Measurements from ENCODE around the gene HSF4.

The HSF4 gene

GRCh38 chr16:67187175-67187890 is 22.8 kb downstream of the HSF4 start:
- DNase-seq: no peak

GRCh38 chr16:67188323-67188722 is 23.8 kb downstream of the HSF4 start:
- no peak for DNase-seq

- no peak for DNase-seq
Observed at GRCh38 chr16:67188798-67189197, 24.3 kb downstream of the HSF4 start.

- no peak for DNase-seq
Observed at GRCh38 chr16:67190041-67190440, 25.5 kb downstream of the HSF4 start, which contains the start of gene EXOC3L1. Gene EXOC3L1 (minus strand): TSS chr16:67190136. CDS start chr16:67189676, 460 bp downstream.

GRCh38 chr16:67190448-67191399 is 26.2 kb downstream of the HSF4 start:
- no peak for DNase-seq

GRCh38 chr16:67191411-67191994 is 27.0 kb downstream of the HSF4 start:
- no peak for DNase-seq

- DNase-seq: peak; percentile 55
Observed at GRCh38 chr16:67191995-67192681, 27.6 kb downstream of the HSF4 start, which contains the start of gene E2F4. Gene E2F4 (plus strand): TSS chr16:67192155. CDS start chr16:67192228, 73 bp downstream.

GRCh38 chr16:67192781-67193361 is 28.3 kb downstream of the HSF4 start:
- no peak for DNase-seq

- no peak for DNase-seq
Observed at GRCh38 chr16:67193536-67193935, 29.0 kb downstream of the HSF4 start.

- no peak for DNase-seq
Observed at GRCh38 chr16:67194260-67194659, 29.7 kb downstream of the HSF4 start.

- no peak for DNase-seq
Observed at GRCh38 chr16:67195676-67196075, 31.1 kb downstream of the HSF4 start.

- DNase-seq: no peak
Observed at GRCh38 chr16:67196881-67197280, 32.3 kb downstream of the HSF4 start.

GRCh38 chr16:67197704-67198103 is 33.2 kb downstream of the HSF4 start:
- no peak for DNase-seq

- DNase-seq: peak; percentile 63
Observed at GRCh38 chr16:67198238-67198734, 33.7 kb downstream of the HSF4 start.

GRCh38 chr16:67199011-67199807 is 34.7 kb downstream of the HSF4 start, which contains the start of gene ELMO3:
Gene ELMO3 (plus strand): TSS chr16:67199131. CDS start chr16:67199327, 196 bp downstream.
- DNase-seq: peak; percentile 23

GRCh38 chr16:67199808-67200198 is 35.3 kb downstream of the HSF4 start:
- DNase-seq: no peak

GRCh38 chr16:67200491-67200890 is 35.9 kb downstream of the HSF4 start:
- DNase-seq: no peak

GRCh38 chr16:67201411-67202345 is 37.1 kb downstream of the HSF4 start:
- no peak for DNase-seq

- no peak for DNase-seq
Observed at GRCh38 chr16:67202426-67202825, 37.9 kb downstream of the HSF4 start.

- DNase-seq: no peak
Observed at GRCh38 chr16:67202956-67203493, 38.5 kb downstream of the HSF4 start.
